Measurements from ENCODE around the gene ICAM3. TPM values are rescaled to one million over a fixed set of nuclear protein-coding genes. Genes with fewer than 3 reads are reported as not detected.

The ICAM3 gene
- total RNA-seq, 1 experiment from 2014 or later = 8.3 TPM

DNA sequence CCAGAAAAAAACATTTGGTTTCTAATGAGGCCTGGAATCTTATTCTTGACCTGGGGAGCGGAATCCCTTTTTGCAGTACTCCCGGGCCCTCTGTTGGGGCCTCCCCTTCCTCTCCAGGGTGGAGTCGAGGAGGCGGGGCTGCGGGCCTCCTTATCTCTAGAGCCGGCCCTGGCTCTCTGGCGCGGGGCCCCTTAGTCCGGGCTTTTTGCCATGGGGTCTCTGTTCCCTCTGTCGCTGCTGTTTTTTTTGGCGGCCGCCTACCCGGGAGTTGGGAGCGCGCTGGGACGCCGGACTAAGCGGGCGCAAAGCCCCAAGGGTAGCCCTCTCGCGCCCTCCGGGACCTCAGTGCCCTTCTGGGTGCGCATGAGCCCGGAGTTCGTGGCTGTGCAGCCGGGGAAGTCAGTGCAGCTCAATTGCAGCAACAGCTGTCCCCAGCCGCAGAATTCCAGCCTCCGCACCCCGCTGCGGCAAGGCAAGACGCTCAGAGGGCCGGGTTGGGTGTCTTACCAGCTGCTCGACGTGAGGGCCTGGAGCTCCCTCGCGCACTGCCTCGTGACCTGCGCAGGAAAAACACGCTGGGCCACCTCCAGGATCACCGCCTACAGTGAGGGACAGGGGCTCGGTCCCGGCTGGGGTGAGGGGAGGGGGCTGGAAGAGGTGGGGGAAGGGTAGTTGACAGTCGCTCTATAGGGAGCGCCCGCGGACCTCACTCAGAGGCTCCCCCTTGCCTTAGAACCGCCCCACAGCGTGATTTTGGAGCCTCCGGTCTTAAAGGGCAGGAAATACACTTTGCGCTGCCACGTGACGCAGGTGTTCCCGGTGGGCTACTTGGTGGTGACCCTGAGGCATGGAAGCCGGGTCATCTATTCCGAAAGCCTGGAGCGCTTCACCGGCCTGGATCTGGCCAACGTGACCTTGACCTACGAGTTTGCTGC is 52.4 kb downstream of the ICAM3 start, which contains the start of gene ICAM4:
Gene ICAM4, plus strand, starts transcription at position 153 of the 935 bp plus-strand sequence. Its CDS starts 58 bp downstream, at position 211.
- intact Hi-C loops (cut with micrococcal nuclease) = no loop called here
- H4K20me1 ChIP-seq (ENCODE audit: insufficient read depth) = no peaks in the 10 kb centered on the region
- H3K79me2 ChIP-seq (ENCODE audit: insufficient read depth, low read length) = peaks cover 9% of the 10 kb centered on the region; the same call in 1 of the 2 replicates
- DNase-seq (ENCODE audit: low read depth, low spot score) = no peak
- ChIA-PET POLR2A (no interaction called here), RAD21 (ENCODE audit: low non-redundant PET in 1 of 2, low total read pairs in 2 of 2, uncharacterized antibody in 2 of 2, unreplicated experiment in 2 of 2) (no interaction called here), CTCF (interaction anchor here (3.2 kb wide), 1 partner anchor 28 kb away, joined by 30 read pairs; no protein-coding TSS in a partner anchor)
- H3K4me1 ChIP-seq (ENCODE audit: control insufficient read depth in 1 of 2, insufficient read depth in 2 of 2, low read length in 2 of 2) = peaks cover 17 to 66% of the 10 kb centered on the region in 2 experiments
- H3K9me3 ChIP-seq (ENCODE audit: control insufficient read depth in 1 of 2, insufficient read depth in 1 of 2, low read depth in 1 of 2, low read length in 2 of 2) = no peaks in the 10 kb centered on the region
- TF ChIP-seq POLR2AphosphoS5 (IDR thresholded peaks at IDR 0.05; ENCODE audit: low read depth, low read length) (no peak), RAD21 (IDR thresholded peaks at IDR 0.05; ENCODE audit: low read depth) (no peak), CTCF (IDR thresholded peaks at IDR 0.05 in 2 of 3, conservative IDR thresholded peaks at IDR 0.05 in 1 of 3; ENCODE audit: borderline replicate concordance in 1 of 3, insufficient read depth in 1 of 3, low read depth in 2 of 3, low read length in 2 of 3) (no peak), ZNF274 (IDR thresholded peaks at IDR 0.05; ENCODE audit: low read depth, low read length) (no peak), SIN3A (IDR thresholded peaks at IDR 0.05; ENCODE audit: low read depth) (no peak), EZH2 (IDR thresholded peaks at IDR 0.05) (no peak), EZH2phosphoT487 (IDR thresholded peaks at IDR 0.05; ENCODE audit: borderline replicate concordance) (no peak), POLR2A (IDR thresholded peaks at IDR 0.05; ENCODE audit: borderline replicate concordance, extremely low read depth, insufficient read depth, insufficient read length) (no peak), CEBPB (IDR thresholded peaks at IDR 0.05; ENCODE audit: low read depth) (no peak), CBX3 (IDR thresholded peaks at IDR 0.05; ENCODE audit: low read depth) (no peak), SP1 (IDR thresholded peaks at IDR 0.05; ENCODE audit: low read depth) (no peak), TCF7L2 (IDR thresholded peaks at IDR 0.05; ENCODE audit: borderline replicate concordance, extremely low read depth, insufficient read depth, insufficient read length) (no peak), EGR1 (IDR thresholded peaks at IDR 0.05; ENCODE audit: low read depth) (no peak), ATF3 (IDR thresholded peaks at IDR 0.05) (no peak), JUND (IDR thresholded peaks at IDR 0.05) (no peak), ZFX (IDR thresholded peaks at IDR 0.05) (no peak)
- TF ChIP-seq, protein P1, sequence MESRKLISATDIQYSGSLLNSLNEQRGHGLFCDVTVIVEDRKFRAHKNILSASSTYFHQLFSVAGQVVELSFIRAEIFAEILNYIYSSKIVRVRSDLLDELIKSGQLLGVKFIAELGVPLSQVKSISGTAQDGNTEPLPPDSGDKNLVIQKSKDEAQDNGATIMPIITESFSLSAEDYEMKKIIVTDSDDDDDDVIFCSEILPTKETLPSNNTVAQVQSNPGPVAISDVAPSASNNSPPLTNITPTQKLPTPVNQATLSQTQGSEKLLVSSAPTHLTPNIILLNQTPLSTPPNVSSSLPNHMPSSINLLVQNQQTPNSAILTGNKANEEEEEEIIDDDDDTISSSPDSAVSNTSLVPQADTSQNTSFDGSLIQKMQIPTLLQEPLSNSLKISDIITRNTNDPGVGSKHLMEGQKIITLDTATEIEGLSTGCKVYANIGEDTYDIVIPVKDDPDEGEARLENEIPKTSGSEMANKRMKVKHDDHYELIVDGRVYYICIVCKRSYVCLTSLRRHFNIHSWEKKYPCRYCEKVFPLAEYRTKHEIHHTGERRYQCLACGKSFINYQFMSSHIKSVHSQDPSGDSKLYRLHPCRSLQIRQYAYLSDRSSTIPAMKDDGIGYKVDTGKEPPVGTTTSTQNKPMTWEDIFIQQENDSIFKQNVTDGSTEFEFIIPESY (IDR thresholded peaks at IDR 0.05; ENCODE audit: extremely low read depth, insufficient replicate concordance, low read length) = no peak
- TF ChIP-seq, protein P2, sequence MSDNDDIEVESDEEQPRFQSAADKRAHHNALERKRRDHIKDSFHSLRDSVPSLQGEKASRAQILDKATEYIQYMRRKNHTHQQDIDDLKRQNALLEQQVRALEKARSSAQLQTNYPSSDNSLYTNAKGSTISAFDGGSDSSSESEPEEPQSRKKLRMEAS (IDR thresholded peaks at IDR 0.05) = no peak
- TF ChIP-seq, protein P3, sequence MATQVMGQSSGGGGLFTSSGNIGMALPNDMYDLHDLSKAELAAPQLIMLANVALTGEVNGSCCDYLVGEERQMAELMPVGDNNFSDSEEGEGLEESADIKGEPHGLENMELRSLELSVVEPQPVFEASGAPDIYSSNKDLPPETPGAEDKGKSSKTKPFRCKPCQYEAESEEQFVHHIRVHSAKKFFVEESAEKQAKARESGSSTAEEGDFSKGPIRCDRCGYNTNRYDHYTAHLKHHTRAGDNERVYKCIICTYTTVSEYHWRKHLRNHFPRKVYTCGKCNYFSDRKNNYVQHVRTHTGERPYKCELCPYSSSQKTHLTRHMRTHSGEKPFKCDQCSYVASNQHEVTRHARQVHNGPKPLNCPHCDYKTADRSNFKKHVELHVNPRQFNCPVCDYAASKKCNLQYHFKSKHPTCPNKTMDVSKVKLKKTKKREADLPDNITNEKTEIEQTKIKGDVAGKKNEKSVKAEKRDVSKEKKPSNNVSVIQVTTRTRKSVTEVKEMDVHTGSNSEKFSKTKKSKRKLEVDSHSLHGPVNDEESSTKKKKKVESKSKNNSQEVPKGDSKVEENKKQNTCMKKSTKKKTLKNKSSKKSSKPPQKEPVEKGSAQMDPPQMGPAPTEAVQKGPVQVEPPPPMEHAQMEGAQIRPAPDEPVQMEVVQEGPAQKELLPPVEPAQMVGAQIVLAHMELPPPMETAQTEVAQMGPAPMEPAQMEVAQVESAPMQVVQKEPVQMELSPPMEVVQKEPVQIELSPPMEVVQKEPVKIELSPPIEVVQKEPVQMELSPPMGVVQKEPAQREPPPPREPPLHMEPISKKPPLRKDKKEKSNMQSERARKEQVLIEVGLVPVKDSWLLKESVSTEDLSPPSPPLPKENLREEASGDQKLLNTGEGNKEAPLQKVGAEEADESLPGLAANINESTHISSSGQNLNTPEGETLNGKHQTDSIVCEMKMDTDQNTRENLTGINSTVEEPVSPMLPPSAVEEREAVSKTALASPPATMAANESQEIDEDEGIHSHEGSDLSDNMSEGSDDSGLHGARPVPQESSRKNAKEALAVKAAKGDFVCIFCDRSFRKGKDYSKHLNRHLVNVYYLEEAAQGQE (IDR thresholded peaks at IDR 0.05; ENCODE audit: low read depth) = no peak
- no peak within 1 kb of the TSS for H2AFZ ChIP-seq (ENCODE audit: low read depth, low read length, poor library complexity, severe bottlenecking)
- H3K4me3 ChIP-seq (replicated peaks in 1 of 2; ENCODE audit: low read depth in 1 of 2, low read length in 2 of 2) = no peak within 1 kb of the TSS
- no peaks in the 10 kb centered on the region; a peak in 2 of 4 replicates for H3K36me3 ChIP-seq (ENCODE audit: control insufficient read depth in 1 of 2, insufficient read depth in 2 of 2, low read length in 2 of 2)
- no peaks in the 10 kb centered on the region for H3K27me3 ChIP-seq (ENCODE audit: insufficient read depth, low read length)
- no peak within 1 kb of the TSS for H3K9ac ChIP-seq (ENCODE audit: low read length)
- ATAC-seq = no peak
- BruUV-seq (replicated peaks) = no TSS peak
- no peak within 1 kb of the TSS for H3K4me2 ChIP-seq (ENCODE audit: low read length)
- no peaks in the 10 kb centered on the region for H3K9me2 ChIP-seq (ENCODE audit: insufficient read depth)
- H3K27ac ChIP-seq (ENCODE audit: low read depth, low read length) = peak within 1 kb of the TSS; percentile 76; the same call in 1 of the 2 replicates
